H9 (cell line): Measurements from ENCODE around the gene RIC8A. TPM values are rescaled to one million over a fixed set of nuclear protein-coding genes. Genes with fewer than 3 reads are reported as not detected.

ENCODE experiments used
- DNase-seq: peaks from one replicate; pipeline ENCODE4 v3.0.0-alpha.2; 2017
- H2AFZ ChIP-seq: one replicate; pipeline ENCODE4 v1.6.1; 2013; ENCODE audit warnings: mild to moderate bottlenecking, low read length, control low read depth, moderate library complexity
- H2AK5ac ChIP-seq: 2 replicates; pipeline ENCODE4 v1.6.1; 2013; ENCODE audit warnings: low read length, control low read depth, mixed read lengths; ENCODE audit not compliant: insufficient read length
- H2BK120ac ChIP-seq: one replicate; pipeline ENCODE4 v1.6.1; 2013; ENCODE audit warnings: low read depth, mild to moderate bottlenecking, low read length, control low read depth, inconsistent platforms; ENCODE audit not compliant: poor library complexity, severe bottlenecking
- H2BK12ac ChIP-seq: 2 replicates; pipeline ENCODE4 v1.6.1; 2013; ENCODE audit warnings: low read length, control low read depth, mixed read lengths, low read depth; ENCODE audit not compliant: insufficient read length
- H2BK15ac ChIP-seq: 2 replicates; pipeline ENCODE4 v1.6.1; 2013; ENCODE audit warnings: low read depth, low read length, control low read depth
- H2BK20ac ChIP-seq: one replicate; pipeline ENCODE4 v1.6.1; 2013; ENCODE audit warnings: low read depth, mild to moderate bottlenecking, low read length, control low read depth, inconsistent platforms; ENCODE audit not compliant: poor library complexity, severe bottlenecking
- H2BK5ac ChIP-seq: 2 replicates; pipeline ENCODE4 v1.6.1; 2013; ENCODE audit warnings: low read length, control low read depth, mixed read lengths; ENCODE audit not compliant: insufficient read length
- H3K14ac ChIP-seq: 2 replicates; pipeline ENCODE4 v1.6.1; 2013; ENCODE audit warnings: low read length, control low read depth; ENCODE audit not compliant: insufficient read depth
- H3K18ac ChIP-seq: 2 replicates; pipeline ENCODE4 v1.6.1; 2013; ENCODE audit warnings: low read depth, mild to moderate bottlenecking, mixed read lengths, low read length, control low read depth; ENCODE audit not compliant: insufficient read length
- H3K23ac ChIP-seq: 2 replicates; pipeline ENCODE4 v1.6.1; 2013; ENCODE audit warnings: low read length, control low read depth, mixed read lengths, low read depth; ENCODE audit not compliant: insufficient read length
- H3K23me2 ChIP-seq: 2 replicates; pipeline ENCODE4 v1.6.1; 2013; ENCODE audit warnings: low read depth, mild to moderate bottlenecking, mixed read lengths, low read length, control low read depth; ENCODE audit not compliant: insufficient read length, poor library complexity, severe bottlenecking
- H3K27ac ChIP-seq: 2 replicates; pipeline ENCODE4 v1.5.1; 2013; ENCODE audit warnings: low read length, control low read depth, mixed read lengths, low read depth; ENCODE audit not compliant: insufficient read length
- H3K27me3 ChIP-seq: 2 replicates; pipeline ENCODE4 v1.6.1; 2013; ENCODE audit warnings: low read length, control low read depth, inconsistent platforms; ENCODE audit not compliant: insufficient read depth
- H3K4ac ChIP-seq: 2 replicates; pipeline ENCODE4 v1.6.1; 2013; ENCODE audit warnings: low read depth, mild to moderate bottlenecking, control low read depth, inconsistent platforms, low read length, moderate library complexity
- H3K4me1 ChIP-seq: 2 replicates; pipeline ENCODE4 v1.6.1; 2013; ENCODE audit warnings: low read length, control low read depth, inconsistent platforms; ENCODE audit not compliant: insufficient read depth
- H3K4me2 ChIP-seq: 2 replicates; pipeline ENCODE4 v1.6.1; 2013; ENCODE audit warnings: low read length, control low read depth, mixed read lengths; ENCODE audit not compliant: insufficient read length, insufficient read depth
- H3K56ac ChIP-seq: 2 replicates; pipeline ENCODE4 v1.6.1; 2013; ENCODE audit warnings: low read depth, mild to moderate bottlenecking, mixed read lengths, low read length, control low read depth; ENCODE audit not compliant: insufficient read length
- H3K79me1 ChIP-seq: 2 replicates; pipeline ENCODE4 v1.6.1; 2013; ENCODE audit warnings: low read depth, mild to moderate bottlenecking, moderate library complexity, low read length, control low read depth, inconsistent platforms; ENCODE audit not compliant: insufficient read depth, poor library complexity, severe bottlenecking
- H3K79me2 ChIP-seq: 2 replicates; pipeline ENCODE4 v1.6.1; 2013; ENCODE audit warnings: low read length, control low read depth, inconsistent platforms; ENCODE audit not compliant: insufficient read depth
- H3K9ac ChIP-seq: 2 replicates; pipeline ENCODE4 v1.6.1; 2013; ENCODE audit warnings: low read length, control low read depth, mixed read lengths; ENCODE audit not compliant: insufficient read length; ENCODE audit errors: extremely low read depth
- H3K9me3 ChIP-seq: one replicate; pipeline ENCODE4 v1.6.1; 2013; ENCODE audit warnings: low read depth, low read length, inconsistent platforms; ENCODE audit not compliant: control insufficient read depth
- H3T11ph ChIP-seq: one replicate; pipeline ENCODE4 v1.6.1; 2013; ENCODE audit warnings: mild to moderate bottlenecking, low read length, control low read depth, inconsistent platforms
- H4K20me1 ChIP-seq: one replicate; pipeline ENCODE4 v1.6.1; 2013; ENCODE audit not compliant: control insufficient read depth, insufficient read length, insufficient read depth
- H4K5ac ChIP-seq: 2 replicates; pipeline ENCODE4 v1.6.1; 2013; ENCODE audit warnings: low read depth, mild to moderate bottlenecking, mixed read lengths, low read length, control low read depth; ENCODE audit not compliant: insufficient read length
- H4K8ac ChIP-seq: replicated peaks from 2 replicates; pipeline ENCODE4 v1.6.1; 2013; ENCODE audit warnings: low read length, control low read depth, mixed read lengths, low read depth; ENCODE audit not compliant: insufficient read length
- H4K91ac ChIP-seq: 2 replicates; pipeline ENCODE4 v1.6.1; 2013; ENCODE audit warnings: low read depth, mild to moderate bottlenecking, moderate library complexity, mixed read lengths, low read length, control low read depth; ENCODE audit not compliant: insufficient read length
- H3K27ac Mint-ChIP-seq, 3 experiments: 2 replicates in 2 of 3; 3 replicates in 1 of 3; pipeline ENCODE4 v1.8.0; 2020 to 2021; ENCODE audit warnings: mixed read lengths in 3 of 3, mild to moderate bottlenecking in 1 of 3, moderate library complexity in 1 of 3
- H3K27me3 Mint-ChIP-seq: 2 replicates; pipeline ENCODE4 v1.8.0; 2021; ENCODE audit warnings: low read depth, mild to moderate bottlenecking, moderate library complexity, mixed read lengths
- H3K36me3 Mint-ChIP-seq, 3 experiments: 2 replicates in 2 of 3; 3 replicates in 1 of 3; pipeline ENCODE4 v1.8.0; 2020 to 2021; ENCODE audit warnings: low read depth in 3 of 3, mixed read lengths in 3 of 3; ENCODE audit not compliant: insufficient read depth in 1 of 3
- H3K4me1 Mint-ChIP-seq, 2 experiments: 2 replicates each; pipeline ENCODE4 v1.8.0; 2020; ENCODE audit warnings: mixed read lengths in 2 of 2
- H3K4me3 Mint-ChIP-seq, 2 experiments: 2 replicates in 1 of 2; 3 replicates in 1 of 2; pipeline ENCODE4 v1.8.0; 2020 to 2021; ENCODE audit warnings: mild to moderate bottlenecking in 2 of 2, mixed read lengths in 2 of 2, moderate library complexity in 1 of 2
- H3K9me3 Mint-ChIP-seq, 2 experiments: 2 replicates in 1 of 2; 3 replicates in 1 of 2; pipeline ENCODE4 v1.8.0; 2020; ENCODE audit warnings: mild to moderate bottlenecking in 2 of 2, mixed read lengths in 2 of 2, moderate library complexity in 1 of 2
- CTCF ChIP-seq: fragments of 200-600 bp; sonication (generic); conservative IDR thresholded peaks from 3 replicates; pipeline ENCODE4 v1.8.0; 2021; ENCODE audit warnings: antibody characterized with exemption, mild to moderate bottlenecking
- WGBS: extraction: QIAGEN DNeasy Blood & Tissue Kit; methylation state at CpG from one replicate; pipeline ENCODE4 v1.1.7; 2013; ENCODE audit warnings: missing lambda C conversion rate, low lambda C conversion rate, mixed read lengths; ENCODE audit not compliant: insufficient read length; ENCODE audit errors: extremely low coverage; 5-methylcytosine and 5-hydroxymethylcytosine counted together
- total RNA-seq: library from RNA; stranded (reverse); gene quantifications from 2 replicates; pipeline ENCODE4 v1.2.1, GENCODE V29; 2021

The RIC8A gene
- total RNA-seq, 1 experiment from 2014 or later = 94.9 TPM

GRCh38 chr11:206526-207207 is 841 bp upstream of the RIC8A start:
- H3K56ac ChIP-seq = no peak overlapping the region
- Mint-ChIP-seq H3K36me3 (peaks cover 22 to 55% (median 46%) of the 10 kb centered on the region in 3 experiments), H3K4me1 (peaks cover 5 to 17% of the 10 kb centered on the region in 2 experiments), H3K27me3 (no peaks in the 10 kb centered on the region; the same call in 1 of the 2 replicates), H3K9me3 (no peaks in the 10 kb centered on the region; a peak in 1 of 5 replicates), H3K4me3 (peak overlapping the region; percentile 93 to 97), H3K27ac (peak overlapping the region; percentile 65 to 85 (median 68); a peak in 3 of 7 replicates)
- H3K79me1 ChIP-seq = peaks cover 5% of the 10 kb centered on the region
- peak overlapping the region; percentile 82 for H3K14ac ChIP-seq
- TF ChIP-seq CTCF = no peak
- no CpG with 5 or more reads among the region's 39 CpGs for WGBS
- no peak overlapping the region for H2BK15ac ChIP-seq
- H3K4ac ChIP-seq = no peak overlapping the region
- no peak overlapping the region for H2BK5ac ChIP-seq
- peak overlapping the region; percentile 78 for H3K9ac ChIP-seq
- no peak overlapping the region for H2BK120ac ChIP-seq
- H3K4me1 ChIP-seq = no peaks in the 10 kb centered on the region; the same call in 1 of the 2 replicates
- H4K20me1 ChIP-seq = no peaks in the 10 kb centered on the region
- H3T11ph ChIP-seq = no peak overlapping the region
- no peak for DNase-seq
- H2BK20ac ChIP-seq = no peak overlapping the region
- H3K18ac ChIP-seq = peak overlapping the region; percentile 71
- no peak overlapping the region for H3K23ac ChIP-seq
- H4K5ac ChIP-seq = no peak overlapping the region
- no peak overlapping the region for H2BK12ac ChIP-seq
- no peak overlapping the region for H4K8ac ChIP-seq
- peaks cover 21% of the 10 kb centered on the region for H3K23me2 ChIP-seq
- H3K27me3 ChIP-seq = no peaks in the 10 kb centered on the region
- H3K9me3 ChIP-seq = no peaks in the 10 kb centered on the region
- H3K79me2 ChIP-seq = no peaks in the 10 kb centered on the region; the same call in 1 of the 2 replicates
- no peak overlapping the region for H2AK5ac ChIP-seq
- H4K91ac ChIP-seq = no peak overlapping the region
- no peak overlapping the region for H3K27ac ChIP-seq
- H3K4me2 ChIP-seq = peak overlapping the region; percentile 80
- H2AFZ ChIP-seq = no peak overlapping the region
